GM19193 (cell line): Measurements from ENCODE around the gene DNAI2.

Experiments used
- POLR2A ChIP-seq: IDR thresholded peaks from 4 replicates; pipeline ENCODE4 v1.6.1; 2011; ENCODE audit not compliant: insufficient read depth, insufficient read length; ENCODE audit errors: extremely low read depth

DNAI2 gene

DNA sequence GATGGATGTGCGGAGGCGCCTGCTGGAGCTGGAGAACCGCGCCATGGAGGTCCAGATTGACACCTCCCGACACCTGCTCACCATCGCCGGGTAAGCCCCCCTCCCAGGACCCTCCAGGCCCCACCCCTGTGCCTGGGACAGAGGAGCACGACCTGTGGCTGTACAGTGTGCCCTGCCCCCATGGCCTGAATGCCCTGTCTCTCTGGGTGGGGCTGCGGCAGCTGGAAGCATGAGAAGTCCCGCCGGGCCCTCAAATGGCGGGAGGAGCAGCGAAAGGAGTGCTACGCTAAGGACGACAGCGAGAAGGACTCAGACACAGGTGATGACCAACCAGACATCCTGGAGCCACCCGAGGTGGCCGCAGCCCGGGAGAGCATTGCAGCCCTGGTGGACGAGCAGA is 76.5 kb downstream of the DNAI2 start:
- no peak for TF ChIP-seq POLR2A

DNA sequence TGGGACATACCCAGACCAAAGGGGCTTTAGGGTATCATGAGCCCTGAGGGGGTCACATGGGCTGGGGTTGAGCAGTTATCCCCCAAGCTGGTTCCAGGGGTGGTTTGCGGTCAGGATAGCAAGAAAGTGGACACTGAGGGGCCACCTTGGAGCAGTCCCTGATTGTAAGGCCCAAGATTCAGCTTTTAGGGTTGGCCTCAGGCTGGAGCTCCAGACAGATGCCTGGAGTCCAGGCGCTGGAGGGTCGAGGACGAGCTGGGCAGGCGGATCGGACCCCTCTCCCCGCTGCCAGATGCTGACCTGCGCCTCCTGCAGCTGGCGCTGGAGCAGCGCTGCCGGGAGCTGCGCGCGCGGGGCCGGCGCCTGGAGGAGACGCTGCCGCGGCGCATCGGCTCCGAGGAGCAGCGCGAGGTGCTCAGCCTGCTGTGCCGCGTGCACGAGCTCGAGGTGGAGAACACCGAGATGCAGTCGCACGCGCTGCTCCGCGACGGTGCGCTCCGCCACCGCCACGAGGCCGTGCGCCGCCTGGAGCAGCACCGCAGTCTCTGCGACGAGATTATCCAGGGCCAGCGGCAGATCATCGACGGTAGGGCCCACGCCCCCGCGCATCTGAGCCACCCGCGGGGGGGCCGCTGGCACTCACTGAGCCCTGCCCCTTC is 77.6 kb downstream of the DNAI2 start:
- TF ChIP-seq POLR2A: no peak

DNA sequence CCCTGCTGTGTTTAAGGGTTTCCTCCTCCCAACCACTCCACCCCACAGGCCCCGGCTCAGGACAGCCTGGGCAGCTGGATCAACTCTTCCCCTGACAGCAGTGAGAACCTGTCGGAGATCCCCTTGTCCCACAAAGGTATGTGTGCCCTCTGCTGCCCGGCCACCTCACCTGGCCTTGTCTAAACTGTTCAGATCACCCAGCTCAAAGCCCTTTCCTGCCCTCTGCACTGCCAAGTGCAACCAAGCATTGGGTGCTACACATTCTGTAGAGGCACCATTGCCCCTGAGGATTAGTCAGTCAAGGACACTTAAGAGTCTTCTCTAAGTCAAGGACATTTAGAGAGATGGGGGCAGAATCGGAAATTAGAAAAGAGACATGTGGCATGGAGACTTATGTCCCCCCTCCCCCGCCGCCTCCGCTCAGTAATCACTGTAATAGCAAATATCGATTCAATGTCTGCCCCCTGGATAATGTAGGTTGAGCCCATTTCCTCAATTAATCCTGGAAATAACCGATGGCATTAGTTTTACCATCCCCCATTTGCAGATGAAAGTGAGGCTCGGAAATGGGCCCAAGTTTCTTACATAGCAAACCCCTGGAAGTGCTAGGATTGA is 79.5 kb downstream of the DNAI2 start:
- no peak for TF ChIP-seq POLR2A

DNA sequence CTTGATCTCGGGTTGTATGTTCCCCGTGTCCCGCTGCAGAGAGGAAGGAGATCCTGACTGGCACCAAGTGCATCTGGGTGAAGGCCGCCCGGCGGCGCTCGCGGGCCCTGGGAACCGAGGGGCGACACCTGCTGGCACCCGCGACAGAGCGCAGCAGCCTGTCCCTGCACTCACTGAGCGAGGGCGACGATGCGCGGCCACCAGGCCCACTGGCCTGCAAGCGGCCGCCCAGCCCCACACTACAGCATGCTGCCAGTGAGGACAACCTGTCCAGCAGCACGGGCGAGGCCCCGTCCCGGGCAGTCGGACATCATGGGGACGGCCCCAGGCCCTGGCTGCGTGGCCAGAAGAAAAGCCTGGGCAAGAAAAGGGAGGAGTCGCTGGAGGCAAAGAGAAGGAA is 80.1 kb downstream of the DNAI2 start:
- no peak for TF ChIP-seq POLR2A

DNA sequence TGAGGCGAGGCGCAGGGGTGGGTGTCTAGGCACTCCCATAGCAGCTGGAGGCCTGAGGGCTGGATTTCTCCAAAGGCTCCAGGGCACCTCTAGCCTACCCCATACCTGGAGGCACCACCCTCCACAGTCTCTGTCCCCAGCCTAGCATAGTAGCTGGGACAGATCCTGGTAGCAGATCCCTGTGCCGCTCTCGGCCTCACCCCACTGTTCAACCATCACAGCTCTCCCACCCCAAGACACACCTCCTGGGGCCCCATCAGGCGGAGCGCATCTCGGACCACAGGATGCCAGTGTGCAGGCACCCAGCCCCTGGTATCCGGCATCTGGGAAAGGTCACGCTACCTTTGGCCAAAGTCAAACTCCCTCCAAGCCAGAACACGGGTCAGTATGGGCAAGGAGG is 80.5 kb downstream of the DNAI2 start:
- TF ChIP-seq POLR2A: no peak

DNA sequence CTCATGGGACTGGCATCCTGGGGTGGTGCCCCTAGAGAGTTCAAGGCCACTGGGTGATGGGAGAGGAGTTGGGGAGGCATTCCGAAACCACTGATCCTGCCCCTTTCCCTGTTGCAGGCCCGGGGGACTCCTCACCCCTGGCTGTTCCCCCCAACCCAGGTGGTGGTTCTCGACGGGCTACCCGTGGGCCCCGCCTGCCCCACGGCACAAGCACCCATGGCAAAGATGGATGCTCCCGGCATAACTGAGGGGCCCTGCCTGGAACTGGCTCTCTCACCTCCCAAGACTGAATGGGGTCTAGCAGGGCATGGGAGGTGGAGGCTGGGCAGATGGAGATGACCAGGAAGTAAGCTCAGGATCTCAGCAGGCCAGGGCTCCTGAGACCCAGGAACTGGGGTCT is 81.0 kb downstream of the DNAI2 start:
- TF ChIP-seq POLR2A: no peak

DNA sequence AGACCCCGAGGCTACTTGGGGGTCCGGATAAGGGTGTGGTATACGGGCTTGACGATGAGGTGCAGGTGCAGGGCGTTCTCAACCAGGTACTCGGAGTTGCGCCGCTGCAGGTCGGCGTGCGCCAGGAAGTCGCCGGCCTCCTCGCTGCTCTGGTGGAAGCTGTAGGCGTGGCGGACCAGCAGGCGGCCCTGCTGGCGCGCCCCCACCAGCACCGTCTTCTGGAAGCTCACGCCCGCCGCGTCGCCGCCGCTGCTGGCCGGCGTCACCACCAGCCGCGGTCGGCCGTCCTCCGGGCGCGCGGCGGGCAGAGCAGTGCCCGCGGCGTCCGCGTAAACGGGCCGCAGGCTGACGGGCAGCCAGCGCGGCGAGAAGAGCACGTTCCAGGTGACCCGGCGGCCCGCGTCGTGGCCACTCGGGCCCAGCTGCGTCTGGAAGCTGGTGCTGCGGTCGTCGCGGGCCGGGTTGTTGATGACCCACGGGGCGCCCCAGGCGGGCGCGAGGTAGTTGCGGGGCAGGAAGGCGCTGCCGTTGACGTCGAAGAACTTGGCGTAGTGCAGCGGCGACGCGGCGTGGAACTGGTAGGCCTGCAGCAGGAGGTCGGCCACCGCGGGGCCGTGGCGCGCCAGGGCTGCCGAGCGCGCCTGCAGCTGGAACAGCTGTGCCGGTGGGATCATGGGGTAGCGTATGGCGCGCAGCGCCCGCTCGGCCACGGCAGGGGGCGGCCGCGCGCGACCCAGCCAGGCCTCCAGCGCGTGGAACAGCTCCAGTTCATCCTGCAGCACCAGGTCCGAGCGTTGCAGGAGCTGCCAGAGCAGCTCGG is 82.8 kb downstream of the DNAI2 start:
- TF ChIP-seq POLR2A: no peak

DNA sequence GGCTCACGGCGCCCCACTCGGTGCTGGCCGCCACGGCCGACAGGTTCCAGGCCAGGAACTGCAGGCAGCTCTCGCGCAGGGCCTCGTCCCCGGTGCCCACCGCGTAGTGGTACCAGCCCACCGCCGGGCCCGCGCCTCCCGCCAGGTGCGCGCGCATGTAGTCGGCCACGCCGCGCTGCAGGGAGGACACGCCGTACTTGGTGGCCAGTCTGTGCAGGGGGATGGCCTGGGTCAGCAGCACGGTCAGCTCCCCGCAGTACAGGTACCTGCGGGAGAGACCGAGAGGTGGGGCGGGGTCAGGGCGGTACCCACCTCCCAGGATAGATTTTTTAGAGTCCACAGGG is 83.4 kb downstream of the DNAI2 start:
- TF ChIP-seq POLR2A: no peak

DNA sequence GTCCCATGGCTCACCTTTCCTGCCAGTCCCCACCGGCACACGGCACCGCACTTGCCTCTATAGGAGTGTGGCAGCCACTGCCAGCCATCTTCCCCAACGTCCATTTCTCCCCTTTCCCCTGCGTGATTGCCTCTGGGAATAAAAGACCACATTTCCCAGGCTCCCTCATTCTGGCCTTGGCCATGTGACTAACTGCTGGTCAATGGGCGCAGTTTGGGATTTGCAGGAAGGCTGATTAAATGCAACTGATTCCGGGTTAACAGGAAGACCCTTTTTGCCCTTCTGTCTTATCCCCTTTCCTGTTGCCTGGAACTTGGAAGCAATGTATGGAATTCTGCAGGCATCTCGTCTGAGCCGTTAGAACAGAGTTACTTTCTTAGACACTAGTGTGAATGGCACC is 84.7 kb downstream of the DNAI2 start:
- no peak for TF ChIP-seq POLR2A

DNA sequence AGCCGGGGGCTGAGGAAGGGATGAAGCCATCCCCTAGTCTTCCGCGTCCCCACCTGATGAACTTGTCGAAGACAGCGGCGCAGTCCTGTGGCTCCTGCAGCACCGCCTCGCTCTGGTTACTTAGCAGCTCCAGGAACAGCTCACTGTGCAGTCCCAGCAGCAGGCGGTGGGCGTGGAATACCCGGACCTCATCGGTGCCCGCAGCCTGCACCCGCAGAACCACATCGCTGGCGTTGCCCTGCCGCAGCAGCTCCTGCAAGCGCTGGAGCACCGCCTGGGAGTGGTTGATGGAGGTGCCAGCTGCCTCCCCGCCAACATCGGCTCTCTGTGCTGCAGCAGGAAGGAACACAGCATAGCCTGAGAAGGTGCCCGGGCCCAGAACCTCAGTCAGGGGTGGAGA is 85.9 kb downstream of the DNAI2 start:
- no peak for TF ChIP-seq POLR2A

DNA sequence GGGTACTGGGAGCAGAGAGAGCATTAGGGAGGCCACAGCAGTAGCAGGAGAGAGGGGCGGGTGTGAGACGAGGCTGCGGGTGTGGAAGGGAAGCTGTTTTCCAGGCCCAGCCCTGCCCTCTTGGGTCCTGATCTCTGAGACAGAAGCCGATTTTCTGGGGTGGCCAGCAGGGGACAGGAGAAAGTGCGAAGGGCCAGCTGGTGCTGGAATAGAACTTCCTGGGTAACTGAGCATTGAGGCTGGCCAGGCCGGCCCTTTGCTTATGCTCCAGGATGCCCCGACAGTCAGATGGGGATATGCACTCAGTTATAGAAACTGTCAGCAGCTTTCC is 86.8 kb downstream of the DNAI2 start:
- no peak for TF ChIP-seq POLR2A

DNA sequence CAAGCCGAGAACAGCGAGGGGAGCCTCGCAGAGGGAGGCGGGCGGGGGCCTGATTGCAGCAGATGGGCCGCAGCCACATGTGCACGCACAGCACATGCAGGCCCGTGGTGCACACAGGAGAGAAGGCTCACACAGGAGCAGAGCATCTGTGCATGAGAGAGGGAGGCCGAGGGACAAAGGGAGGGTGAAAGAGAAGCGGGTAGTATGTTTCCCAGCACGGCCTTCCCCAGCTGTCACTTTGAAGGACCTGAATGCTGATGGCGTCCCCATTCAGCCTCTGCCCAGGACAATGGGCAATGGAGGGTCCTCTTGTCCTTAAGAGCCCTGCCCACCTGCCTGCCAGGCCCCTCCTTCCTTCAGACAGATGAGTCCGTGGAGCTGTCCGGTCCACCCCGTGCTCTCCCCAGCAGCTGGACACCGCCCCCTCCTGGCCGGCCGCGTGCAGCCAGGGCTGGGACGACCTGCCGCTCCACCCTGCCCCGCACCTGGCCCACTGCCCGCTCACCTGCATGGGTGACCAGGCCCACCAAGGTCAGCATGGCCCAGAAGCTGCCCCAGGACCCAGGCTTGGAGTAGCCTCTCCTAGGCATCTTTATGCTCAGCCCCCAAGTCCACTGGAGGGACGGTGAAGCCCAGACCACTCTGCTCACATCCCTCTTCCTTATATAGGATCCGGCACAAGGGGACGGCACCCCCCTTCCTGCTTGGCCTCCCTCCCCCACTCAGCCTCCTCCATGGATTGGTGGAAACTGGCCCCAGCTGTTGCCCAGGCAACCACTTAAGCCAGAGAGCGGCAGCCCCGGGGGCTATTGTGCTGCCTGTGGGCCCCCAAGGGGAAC is 87.4 kb downstream of the DNAI2 start, which contains the start of gene BTBD17:
Gene BTBD17 (minus strand): TSS at position 639 of the 839 bp plus-strand sequence. CDS start 49 bp downstream, at position 590.
- no peak for TF ChIP-seq POLR2A

DNA sequence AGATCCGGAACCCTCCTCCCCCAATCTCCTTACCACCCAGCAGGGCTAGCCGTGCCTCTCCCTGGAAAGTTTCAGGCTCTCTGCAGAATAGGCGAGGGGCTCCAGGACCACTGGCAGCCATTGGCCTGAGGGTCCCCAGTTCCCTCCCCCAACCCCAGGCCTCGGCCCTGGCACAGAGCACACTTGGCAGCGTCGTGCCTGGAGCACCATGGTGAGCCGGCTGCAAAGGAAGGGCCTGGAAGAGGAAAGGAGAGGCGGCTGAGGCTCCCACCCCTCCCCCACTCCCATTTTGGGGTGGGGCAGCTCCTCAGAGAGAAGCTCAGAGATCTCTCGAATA is 88.0 kb downstream of the DNAI2 start:
- no peak for TF ChIP-seq POLR2A

DNA sequence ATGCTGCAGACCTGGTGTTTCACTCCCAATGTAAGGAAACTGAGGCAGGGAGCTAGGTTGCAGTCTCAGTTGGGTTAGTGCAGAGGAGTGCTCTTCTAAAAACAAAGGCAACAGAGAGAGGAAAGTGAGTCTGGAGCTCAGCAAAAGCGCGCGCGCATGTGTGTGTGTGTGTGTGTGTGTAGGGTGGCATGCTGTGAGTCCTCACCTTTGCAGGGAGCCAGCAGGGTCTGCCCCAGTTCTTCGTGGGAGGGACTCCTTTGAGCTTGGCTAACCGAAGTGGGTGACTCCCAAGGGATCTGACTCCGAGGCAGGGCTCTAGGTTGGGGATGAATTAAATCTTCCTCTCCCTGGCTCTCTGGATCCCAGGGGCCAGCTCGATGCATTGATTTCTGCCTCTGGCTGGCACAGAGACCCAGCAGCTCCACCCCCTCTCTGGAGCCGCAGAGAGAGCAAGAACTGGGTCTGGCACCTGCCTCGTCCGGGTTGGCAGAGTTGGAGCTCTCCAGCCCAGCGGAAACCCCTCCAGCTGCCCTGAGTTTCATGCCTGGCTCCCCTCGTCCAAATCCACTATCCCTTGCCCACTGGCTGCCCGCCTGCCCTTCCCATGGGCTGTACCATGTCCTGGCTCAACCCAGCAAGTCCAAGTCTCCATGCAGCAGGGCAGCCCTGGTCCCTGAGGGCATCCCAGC is 88.9 kb downstream of the DNAI2 start:
- no peak for TF ChIP-seq POLR2A
